ENCODE results near the gene CDH13. TPM values are rescaled to one million over a fixed set of nuclear protein-coding genes. Genes with fewer than 3 reads are reported as not detected.

CDH13 gene
- total and polyA plus RNA-seq, 2 experiments from 2014 or later = 1.6 to 4.4 TPM

GRCh38 chr16:83409347-83409746, 782.6 kb downstream of the CDH13 start (continued):
- TF ChIP-seq ZNF462 (CRISPR knock-in tag; IDR thresholded peaks at IDR 0.05) (no peak), ZNF331 (CRISPR knock-in tag; IDR thresholded peaks at IDR 0.05; ENCODE audit: low read depth) (no peak), POLR2AphosphoS5 (IDR thresholded peaks at IDR 0.05; ENCODE audit: low read depth) (no peak), CTCF (conservative IDR thresholded peaks at IDR 0.05; ENCODE audit: low read depth in 2 of 2) (no peak), ZNF114 (CRISPR knock-in tag; IDR thresholded peaks at IDR 0.05) (no peak), ETS1 (IDR thresholded peaks at IDR 0.05) (no peak), JUNB (IDR thresholded peaks at IDR 0.05; ENCODE audit: unreplicated experiment) (no peak)

- no peaks in the 10 kb centered on the region for H3K4me1 Mint-ChIP-seq
- ATAC-seq (peak; percentile 62), DNase-seq (ENCODE audit: low spot score) (peak; percentile 60)
- H3K36me3 ChIP-seq (ENCODE audit: insufficient read depth) = no peaks in the 10 kb centered on the region
- H2AFZ ChIP-seq = no peak overlapping the region
- H3K4me3 Mint-ChIP-seq = no peak overlapping the region
- no peaks in the 10 kb centered on the region for H3K79me2 ChIP-seq (replicated peaks; ENCODE audit: insufficient read depth)
- H3K9me3 Mint-ChIP-seq = no peaks in the 10 kb centered on the region
- H4K20me1 ChIP-seq (replicated peaks; ENCODE audit: insufficient read depth) = no peaks in the 10 kb centered on the region
- no peaks in the 10 kb centered on the region for H3K36me3 Mint-ChIP-seq (ENCODE audit: low read depth)
- no peaks in the 10 kb centered on the region for H3F3A ChIP-seq (replicated peaks; ENCODE audit: low read depth)
- H3K27me3 Mint-ChIP-seq (ENCODE audit: insufficient read depth, low read depth, poor library complexity) = no peaks in the 10 kb centered on the region
- H3K4me2 ChIP-seq = no peak overlapping the region
- no peak overlapping the region for H3K27ac ChIP-seq (ENCODE audit: low read depth)
- H3K27me3 ChIP-seq (ENCODE audit: insufficient read depth) = no peaks in the 10 kb centered on the region
- no peak overlapping the region for H3K27ac Mint-ChIP-seq
- H3K4me3 ChIP-seq = no peak overlapping the region
- H3K9me2 ChIP-seq (ENCODE audit: insufficient read depth) = no peaks in the 10 kb centered on the region
- no peaks in the 10 kb centered on the region for H3K4me1 ChIP-seq (ENCODE audit: insufficient read depth)
- TF ChIP-seq REST (IDR thresholded peaks at IDR 0.05; ENCODE audit: unreplicated experiment) (no peak), EZH2phosphoT487 (IDR thresholded peaks at IDR 0.05; ENCODE audit: unreplicated experiment) (no peak), JUNB (IDR thresholded peaks at IDR 0.05; ENCODE audit: unreplicated experiment) (no peak), CREB1 (CRISPR knock-in tag; IDR thresholded peaks at IDR 0.05; ENCODE audit: low read depth) (no peak), CTCF (conservative IDR thresholded peaks at IDR 0.05; ENCODE audit: low read depth in 2 of 2) (peak; percentile 54 to 60), ZNF331 (CRISPR knock-in tag; IDR thresholded peaks at IDR 0.05; ENCODE audit: low read depth) (no peak)
Measured at GRCh38 chr16:83418565-83418964, 791.8 kb downstream of the CDH13 start.

Measured in GM23338 (cell line).